Skeletal muscle tissue (tissue), 4 donors: ENCODE measurements around the gene THAP10. TPM values are rescaled to one million over a fixed set of nuclear protein-coding genes. Genes with fewer than 3 reads are reported as not detected.

Experiments used
- H3K27ac ChIP-seq: one replicate; pipeline ENCODE4 v1.7.0; 2013; ENCODE audit warnings: mild to moderate bottlenecking, low read depth, low read length, inconsistent platforms
- H3K27me3 ChIP-seq, 3 donors: one replicate each; pipeline ENCODE4 v1.7.0; 2013; ENCODE audit warnings: low read length in 3 of 3; ENCODE audit not compliant: control insufficient read depth in 3 of 3, insufficient read depth in 3 of 3
- H3K36me3 ChIP-seq, 3 donors: one replicate each; pipeline ENCODE4 v1.7.0; 2013; ENCODE audit warnings: low read length in 3 of 3; ENCODE audit not compliant: control insufficient read depth in 3 of 3, insufficient read depth in 3 of 3
- H3K4me1 ChIP-seq, 3 donors: one replicate each; pipeline ENCODE4 v1.7.0; 2013; ENCODE audit warnings: low read length in 3 of 3, mild to moderate bottlenecking in 3 of 3; ENCODE audit not compliant: control insufficient read depth in 3 of 3, insufficient read depth in 3 of 3
- H3K4me3 ChIP-seq, 3 donors: one replicate each; pipeline ENCODE4 v1.7.0; 2013; ENCODE audit warnings: low read length in 3 of 3
- H3K9ac ChIP-seq, 3 donors: one replicate each; pipeline ENCODE4 v1.7.0; 2013; ENCODE audit warnings: low read length in 3 of 3, mild to moderate bottlenecking in 3 of 3, moderate library complexity in 2 of 3, low read depth in 1 of 3
- H3K9me3 ChIP-seq, 3 donors: one replicate each; pipeline ENCODE4 v1.7.0; 2013; ENCODE audit warnings: low read length in 3 of 3; ENCODE audit not compliant: control insufficient read depth in 3 of 3
- total RNA-seq: library from RNA; depleted of rRNA; stranded (reverse); fragments of >200 nt; gene quantifications from one replicate; pipeline ENCODE4 v1.2.3, GENCODE V29; 2014
- donor health status: Osteomylitis.

THAP10 gene
- total RNA-seq, 1 donor from 2014 or later: 5.2 TPM

DNA sequence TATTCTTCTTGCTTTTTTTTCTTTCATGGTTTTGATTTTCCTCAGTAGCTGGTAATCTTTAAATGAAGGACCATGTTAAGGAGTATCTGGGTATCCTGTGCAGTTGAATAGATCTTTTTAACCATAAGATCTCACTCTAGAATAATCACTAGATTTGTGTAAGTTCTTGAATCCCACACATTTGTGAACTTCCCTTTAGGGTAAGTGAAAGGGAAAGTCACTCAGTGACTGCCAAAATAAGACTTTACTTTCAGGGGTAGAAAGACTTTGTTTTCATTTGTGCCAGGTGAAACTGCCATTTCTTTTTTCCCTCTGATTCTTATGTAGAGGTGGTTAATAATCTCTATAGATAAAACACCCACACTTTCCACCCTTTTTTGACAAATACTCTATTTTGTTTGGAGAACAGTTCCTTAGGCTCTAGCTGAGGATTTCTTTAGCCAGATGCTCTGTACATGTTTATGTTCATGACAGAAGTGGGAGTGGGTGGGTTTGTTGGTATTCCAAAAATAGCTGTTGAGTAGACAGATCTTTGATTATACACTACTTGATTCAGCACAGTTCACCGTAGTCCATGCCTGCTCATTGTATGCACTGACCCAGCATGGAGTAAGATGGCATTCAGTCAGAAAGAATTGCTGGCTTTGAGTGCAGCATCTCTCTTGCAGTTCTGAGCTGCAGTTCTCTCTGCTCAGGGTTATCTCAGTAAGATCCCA, 28.9 kb upstream of the THAP10 start:
- no peaks in the 10 kb centered on the region for H3K4me1 ChIP-seq
- no peak overlapping the region for H3K9ac ChIP-seq
- H3K9me3 ChIP-seq: no peaks in the 10 kb centered on the region
- H3K27ac ChIP-seq: no peak overlapping the region
- H3K27me3 ChIP-seq: no peaks in the 10 kb centered on the region
- H3K4me3 ChIP-seq: no peak overlapping the region
- H3K36me3 ChIP-seq: no peaks in the 10 kb centered on the region

DNA sequence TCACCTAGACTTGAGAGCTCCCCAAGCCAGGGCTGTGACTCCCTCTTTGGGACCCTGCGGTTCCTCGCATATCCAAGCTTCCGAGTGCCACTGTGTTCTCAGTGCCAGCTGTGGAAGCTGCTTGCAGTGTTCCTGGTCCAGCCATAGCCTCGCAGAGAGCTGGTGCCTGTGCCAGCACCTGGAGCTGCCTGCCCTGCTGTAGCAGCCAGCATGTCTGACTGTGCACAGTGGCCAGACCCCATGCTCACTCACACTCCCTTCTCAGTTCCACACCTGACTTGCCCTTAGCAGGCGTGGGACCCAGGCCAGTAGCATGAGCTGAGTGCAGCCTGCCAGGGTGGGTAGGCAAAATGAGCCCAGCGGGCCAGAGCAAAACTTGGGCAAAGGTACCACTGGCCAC, 25.7 kb upstream of the THAP10 start:
- Histone ChIP-seq H3K4me3 (no peak overlapping the region), H3K27ac (no peak overlapping the region), H3K9ac (no peak overlapping the region), H3K4me1 (no peaks in the 10 kb centered on the region), H3K27me3 (no peaks in the 10 kb centered on the region), H3K9me3 (no peaks in the 10 kb centered on the region), H3K36me3 (no peaks in the 10 kb centered on the region)

DNA sequence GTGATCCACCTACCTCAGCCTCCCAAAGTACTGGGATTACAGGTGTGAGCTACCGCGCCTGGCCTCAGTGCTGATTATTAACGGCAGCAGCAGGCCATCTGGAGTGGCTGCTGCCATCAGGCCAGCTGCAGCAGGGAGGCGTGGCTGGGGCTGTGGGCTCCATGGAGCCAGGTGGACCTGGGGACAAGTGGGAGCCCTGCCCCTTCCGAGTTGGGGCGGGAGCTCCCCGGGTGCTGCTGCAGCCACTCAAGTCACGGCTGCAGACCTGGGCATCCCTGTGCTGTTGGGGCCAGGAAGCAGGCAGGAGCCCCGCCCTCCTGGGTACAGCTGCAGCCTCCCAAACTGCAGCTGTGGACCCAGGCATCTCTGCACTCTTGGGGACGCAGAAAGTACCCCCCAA, 24.3 kb upstream of the THAP10 start:
- no peak overlapping the region for H3K4me3 ChIP-seq
- no peaks in the 10 kb centered on the region for H3K9me3 ChIP-seq
- no peaks in the 10 kb centered on the region for H3K4me1 ChIP-seq
- H3K27me3 ChIP-seq: no peaks in the 10 kb centered on the region
- H3K27ac ChIP-seq: no peak overlapping the region
- H3K9ac ChIP-seq: no peak overlapping the region
- H3K36me3 ChIP-seq: no peaks in the 10 kb centered on the region

DNA sequence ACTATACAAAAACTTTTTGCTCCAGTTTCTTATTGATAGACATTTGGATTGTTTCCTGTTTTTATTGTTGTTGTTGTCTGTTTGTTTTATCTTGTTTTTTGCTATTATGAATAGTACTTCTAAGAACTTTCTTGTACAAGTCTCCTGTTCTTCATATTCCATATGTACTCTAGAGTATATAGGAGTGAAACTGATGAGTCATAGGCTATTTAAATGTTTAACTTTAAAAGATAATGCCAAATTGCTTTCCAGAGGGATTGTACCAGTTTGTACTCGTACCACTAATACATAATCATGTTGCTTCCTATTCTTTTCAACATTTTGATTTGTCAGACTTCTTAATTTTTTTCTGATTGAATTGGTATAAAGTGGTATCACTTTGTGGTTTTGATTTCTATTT, 20.0 kb upstream of the THAP10 start:
- H3K9me3 ChIP-seq: peaks cover 0 to 3% (median 2%) of the 10 kb centered on the region in 3 donors
- H3K27me3 ChIP-seq: no peaks in the 10 kb centered on the region
- H3K9ac ChIP-seq: no peak overlapping the region
- no peak overlapping the region for H3K4me3 ChIP-seq
- no peaks in the 10 kb centered on the region for H3K4me1 ChIP-seq
- peaks cover 2 to 6% (median 5%) of the 10 kb centered on the region in 3 donors for H3K36me3 ChIP-seq
- H3K27ac ChIP-seq: no peak overlapping the region

DNA sequence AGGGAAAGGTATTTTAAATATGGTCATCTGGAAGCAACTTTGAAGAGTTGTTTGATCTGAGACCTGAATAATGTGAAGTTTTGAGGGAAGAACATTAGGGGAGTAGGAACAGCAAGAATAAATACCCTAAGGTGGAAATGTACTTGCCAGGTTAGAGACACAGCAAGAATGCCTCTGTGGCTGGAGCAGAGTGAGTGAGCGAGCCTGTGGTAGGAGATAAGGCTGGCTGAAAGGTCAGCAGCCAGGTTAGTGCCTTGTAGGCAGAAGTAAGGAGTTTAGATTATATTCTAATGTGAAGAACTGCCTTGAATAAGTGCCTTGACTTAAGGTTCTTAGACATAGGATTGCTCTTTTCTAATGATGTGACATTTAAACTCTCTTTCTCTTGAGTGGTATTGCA, 18.7 kb upstream of the THAP10 start:
- no peaks in the 10 kb centered on the region for H3K4me1 ChIP-seq
- H3K27ac ChIP-seq: no peak overlapping the region
- H3K27me3 ChIP-seq: no peaks in the 10 kb centered on the region
- H3K4me3 ChIP-seq: no peak overlapping the region
- peaks cover 0 to 3% (median 2%) of the 10 kb centered on the region in 3 donors for H3K9me3 ChIP-seq
- H3K36me3 ChIP-seq: peaks cover 2 to 11% (median 6%) of the 10 kb centered on the region in 3 donors
- H3K9ac ChIP-seq: no peak overlapping the region

DNA sequence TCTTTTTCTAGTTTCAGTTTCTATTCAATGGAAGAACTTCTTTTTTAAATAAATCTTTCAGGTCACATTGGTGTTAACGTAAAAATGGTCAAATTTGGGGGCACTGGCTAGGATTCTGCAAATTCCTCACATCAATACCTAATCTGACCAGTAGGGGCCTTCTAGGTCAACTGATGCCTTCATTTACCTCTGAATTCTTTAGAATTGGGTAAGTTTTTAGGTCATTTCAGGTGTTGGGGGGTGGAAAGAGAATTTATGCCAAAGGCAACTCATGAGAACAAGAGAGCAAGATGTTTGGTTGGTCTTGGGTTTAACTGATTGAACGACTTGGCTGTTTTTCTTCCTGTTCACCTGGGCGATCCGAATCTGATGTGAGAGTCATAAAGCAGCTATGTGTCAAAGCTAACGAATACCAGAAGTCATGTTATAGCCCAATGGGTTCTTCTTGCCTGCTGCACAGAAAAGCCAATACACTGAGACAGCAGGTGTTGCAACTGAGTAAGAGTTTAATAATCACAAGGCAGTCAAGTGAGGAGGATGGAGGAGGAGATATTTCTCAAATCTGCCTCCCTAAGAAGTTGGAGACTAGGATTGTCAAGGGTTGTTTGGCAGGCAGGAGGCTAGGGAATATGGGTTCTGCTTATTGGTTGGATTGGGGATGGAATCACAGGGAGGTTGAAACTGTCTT, 15.7 kb upstream of the THAP10 start:
- Histone ChIP-seq H3K9ac (no peak overlapping the region), H3K27me3 (no peaks in the 10 kb centered on the region), H3K27ac (no peak overlapping the region), H3K36me3 (peaks cover 2 to 11% (median 6%) of the 10 kb centered on the region in 3 donors), H3K9me3 (peaks cover 0 to 3% (median 2%) of the 10 kb centered on the region in 3 donors), H3K4me1 (no peaks in the 10 kb centered on the region), H3K4me3 (no peak overlapping the region)

DNA sequence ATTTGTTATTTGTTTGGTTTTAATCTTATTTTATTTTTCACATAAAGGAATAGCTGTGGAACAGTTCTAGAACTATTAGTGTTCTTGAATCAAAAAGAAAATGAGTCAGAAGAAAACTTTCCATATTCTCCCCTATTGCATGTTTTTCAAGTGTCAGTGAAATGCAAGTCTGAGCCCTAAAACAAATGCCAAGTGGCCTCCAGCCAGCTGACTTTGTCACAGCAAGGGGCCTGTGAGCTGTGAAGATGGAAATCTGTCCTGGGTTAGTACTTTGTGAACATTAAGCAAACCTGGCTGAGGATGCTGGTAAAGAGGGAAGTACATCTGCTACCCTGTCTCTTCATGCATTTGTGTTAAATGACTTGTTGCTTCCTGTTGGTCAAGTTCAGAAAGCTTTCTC, 14.6 kb upstream of the THAP10 start:
- no peak overlapping the region for H3K27ac ChIP-seq
- H3K27me3 ChIP-seq: no peaks in the 10 kb centered on the region
- H3K9ac ChIP-seq: no peak overlapping the region
- no peaks in the 10 kb centered on the region for H3K4me1 ChIP-seq
- H3K36me3 ChIP-seq: peaks cover 2 to 11% (median 6%) of the 10 kb centered on the region in 3 donors
- no peak overlapping the region for H3K4me3 ChIP-seq
- H3K9me3 ChIP-seq: peaks cover 0 to 3% (median 2%) of the 10 kb centered on the region in 3 donors

DNA sequence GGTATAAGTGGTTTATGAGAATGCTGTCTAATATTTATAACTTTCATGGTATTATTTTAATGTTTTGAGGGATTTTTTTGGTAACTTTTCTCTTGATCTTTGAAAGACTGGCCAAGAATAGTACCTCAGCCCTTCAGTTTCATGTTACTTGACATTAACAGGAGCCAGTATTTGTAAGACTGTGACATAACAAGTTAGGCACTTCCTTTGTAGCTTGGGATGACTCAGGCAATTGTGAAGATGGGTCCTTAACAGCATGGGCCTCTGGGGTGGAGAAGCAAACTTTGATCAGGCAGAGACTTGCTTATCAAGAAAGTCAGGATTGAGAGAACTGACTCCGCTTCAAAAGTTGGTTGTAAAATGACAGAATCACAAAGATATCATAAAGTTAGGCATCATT, 9.9 kb upstream of the THAP10 start:
- Histone ChIP-seq H3K4me3 (no peak overlapping the region), H3K9me3 (no peaks in the 10 kb centered on the region), H3K9ac (no peak overlapping the region), H3K27ac (no peak overlapping the region), H3K36me3 (peaks cover 0 to 5% (median 0%) of the 10 kb centered on the region in 3 donors), H3K27me3 (no peaks in the 10 kb centered on the region), H3K4me1 (no peaks in the 10 kb centered on the region)

DNA sequence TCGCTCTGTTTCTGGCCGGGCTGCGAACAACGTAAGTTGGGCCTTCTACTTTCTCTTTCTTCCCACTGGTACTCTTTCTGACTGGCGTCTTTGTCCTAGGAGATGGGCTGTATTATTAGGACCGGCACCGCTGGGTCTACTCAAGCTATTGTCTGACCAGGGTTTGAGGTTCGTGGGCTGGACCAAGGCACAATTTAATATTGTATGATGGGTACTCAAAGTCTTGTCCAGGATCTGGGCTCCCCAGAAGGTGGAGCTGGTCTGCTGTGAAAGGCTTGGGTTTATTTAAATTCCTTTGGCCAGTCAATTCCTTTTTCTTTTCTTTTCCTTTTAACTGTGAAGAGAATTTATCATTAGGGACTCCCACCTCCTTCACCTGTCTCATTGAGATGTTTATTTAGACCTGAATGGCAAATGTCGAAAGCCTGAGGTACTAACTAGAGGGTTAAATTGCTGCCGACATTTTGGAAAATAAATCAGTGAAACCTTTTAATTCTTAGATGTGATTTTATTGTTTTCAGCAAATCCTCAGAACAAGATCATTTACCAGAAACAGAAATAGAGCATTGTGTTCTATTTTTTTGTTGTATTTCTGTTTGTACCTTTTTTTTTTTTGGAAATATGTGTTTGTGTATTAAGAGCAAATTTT, 803 bp upstream of the THAP10 start:
- no peaks in the 10 kb centered on the region for H3K36me3 ChIP-seq
- H3K9me3 ChIP-seq: no peaks in the 10 kb centered on the region
- H3K4me3 ChIP-seq: peak overlapping the region; percentile 76 to 100 (median 98)
- H3K4me1 ChIP-seq: peaks cover 9 to 16% (median 15%) of the 10 kb centered on the region in 3 donors
- no peaks in the 10 kb centered on the region for H3K27me3 ChIP-seq
- H3K9ac ChIP-seq: peak overlapping the region; percentile 55 to 83 (median 79)
- peak overlapping the region; percentile 14 for H3K27ac ChIP-seq

DNA sequence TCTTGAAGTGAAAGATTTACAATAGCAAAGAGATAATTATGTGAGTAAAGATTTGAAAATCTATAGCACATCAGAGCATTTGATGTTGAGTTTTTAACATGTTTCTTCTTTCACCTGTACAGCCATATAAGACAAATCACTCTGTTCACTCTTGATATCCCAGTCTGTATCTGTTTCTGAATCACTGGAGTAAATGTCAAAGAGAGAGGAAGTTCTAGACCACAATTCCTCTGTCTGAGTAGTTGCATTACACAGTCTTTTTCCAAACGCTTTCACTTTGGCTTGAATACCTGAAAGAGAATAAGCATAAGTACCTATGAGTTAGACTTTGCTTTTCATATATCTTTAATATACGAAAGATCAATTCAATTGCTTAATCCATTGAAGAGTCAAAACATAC, 9.9 kb downstream of the THAP10 start:
- Histone ChIP-seq H3K4me1 (no peaks in the 10 kb centered on the region), H3K27ac (no peak overlapping the region), H3K9me3 (no peaks in the 10 kb centered on the region), H3K4me3 (no peak overlapping the region), H3K27me3 (no peaks in the 10 kb centered on the region), H3K36me3 (no peaks in the 10 kb centered on the region), H3K9ac (no peak overlapping the region)
